ENCODE data around the gene ARTN. TPM values are rescaled to one million over a fixed set of nuclear protein-coding genes. Genes with fewer than 3 reads are reported as not detected.

The ARTN gene
- total RNA-seq, 1 donor from 2014 or later = 8.7 TPM

DNA sequence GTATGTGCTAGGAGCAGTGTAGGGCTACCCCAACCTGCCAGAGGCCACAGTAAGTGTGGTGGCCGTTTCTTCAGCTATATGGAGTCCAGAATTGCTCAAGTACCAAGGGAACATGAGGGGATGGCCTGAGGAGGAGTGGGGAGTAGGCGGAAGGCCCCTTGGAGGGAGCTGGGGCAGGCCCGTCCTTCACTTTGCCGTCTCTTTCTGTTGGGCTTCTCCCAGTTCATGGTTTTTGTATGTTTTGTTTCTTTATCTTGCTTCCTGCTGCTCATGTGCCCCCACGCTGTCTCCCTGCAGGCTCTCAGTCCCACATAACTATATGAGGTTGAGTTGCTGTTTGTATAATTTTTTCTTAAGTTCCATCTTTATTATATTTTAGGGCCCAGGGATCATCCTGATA is 30.3 kb downstream of the ARTN start:
- DNase-seq (ENCODE audit: low read depth) (no peak), FAIRE-seq (no peak)
- TF ChIP-seq, protein P1, sequence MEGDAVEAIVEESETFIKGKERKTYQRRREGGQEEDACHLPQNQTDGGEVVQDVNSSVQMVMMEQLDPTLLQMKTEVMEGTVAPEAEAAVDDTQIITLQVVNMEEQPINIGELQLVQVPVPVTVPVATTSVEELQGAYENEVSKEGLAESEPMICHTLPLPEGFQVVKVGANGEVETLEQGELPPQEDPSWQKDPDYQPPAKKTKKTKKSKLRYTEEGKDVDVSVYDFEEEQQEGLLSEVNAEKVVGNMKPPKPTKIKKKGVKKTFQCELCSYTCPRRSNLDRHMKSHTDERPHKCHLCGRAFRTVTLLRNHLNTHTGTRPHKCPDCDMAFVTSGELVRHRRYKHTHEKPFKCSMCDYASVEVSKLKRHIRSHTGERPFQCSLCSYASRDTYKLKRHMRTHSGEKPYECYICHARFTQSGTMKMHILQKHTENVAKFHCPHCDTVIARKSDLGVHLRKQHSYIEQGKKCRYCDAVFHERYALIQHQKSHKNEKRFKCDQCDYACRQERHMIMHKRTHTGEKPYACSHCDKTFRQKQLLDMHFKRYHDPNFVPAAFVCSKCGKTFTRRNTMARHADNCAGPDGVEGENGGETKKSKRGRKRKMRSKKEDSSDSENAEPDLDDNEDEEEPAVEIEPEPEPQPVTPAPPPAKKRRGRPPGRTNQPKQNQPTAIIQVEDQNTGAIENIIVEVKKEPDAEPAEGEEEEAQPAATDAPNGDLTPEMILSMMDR (IDR thresholded peaks at IDR 0.05; ENCODE audit: insufficient read depth, low read length, severe bottlenecking) = no peak
- Histone ChIP-seq H3K36me3 (ENCODE audit: control insufficient read depth, insufficient read depth, low read length) (peaks cover 22% of the 10 kb centered on the region), H3K27me3 (ENCODE audit: control insufficient read depth, insufficient read depth, low read length) (no peaks in the 10 kb centered on the region), H3K4me3 (ENCODE audit: low read depth, low read length) (no peak overlapping the region)

DNA sequence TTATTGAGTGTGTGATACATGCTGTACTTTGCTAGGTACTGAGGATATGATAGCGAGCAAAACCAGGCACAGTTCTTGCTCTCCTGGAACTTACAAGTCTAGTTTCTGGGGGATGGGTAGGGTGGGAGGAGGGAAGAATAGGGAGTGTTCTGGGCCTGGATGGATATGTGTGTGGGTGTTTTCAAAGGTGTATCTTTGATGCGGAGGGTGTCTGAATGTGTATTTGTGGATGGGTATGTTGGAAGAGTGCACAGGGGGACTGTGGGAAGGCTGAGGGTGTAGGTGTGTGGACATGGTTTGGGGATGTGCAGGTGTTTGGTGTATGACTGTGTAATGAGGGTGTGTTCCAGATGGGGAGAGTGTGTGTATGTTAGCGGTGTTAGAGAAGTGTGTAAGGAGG is 31.7 kb downstream of the ARTN start:
- Histone ChIP-seq H3K36me3 (ENCODE audit: control insufficient read depth, insufficient read depth, low read length) (peaks cover 20% of the 10 kb centered on the region), H3K4me3 (ENCODE audit: low read depth, low read length) (no peak overlapping the region), H3K27me3 (ENCODE audit: control insufficient read depth, insufficient read depth, low read length) (no peaks in the 10 kb centered on the region)
- TF ChIP-seq, protein P1 (IDR thresholded peaks at IDR 0.05; ENCODE audit: insufficient read depth, low read length, severe bottlenecking) = no peak
- FAIRE-seq = peak; percentile 84
- DNase-seq (ENCODE audit: low read depth) = no peak

DNA sequence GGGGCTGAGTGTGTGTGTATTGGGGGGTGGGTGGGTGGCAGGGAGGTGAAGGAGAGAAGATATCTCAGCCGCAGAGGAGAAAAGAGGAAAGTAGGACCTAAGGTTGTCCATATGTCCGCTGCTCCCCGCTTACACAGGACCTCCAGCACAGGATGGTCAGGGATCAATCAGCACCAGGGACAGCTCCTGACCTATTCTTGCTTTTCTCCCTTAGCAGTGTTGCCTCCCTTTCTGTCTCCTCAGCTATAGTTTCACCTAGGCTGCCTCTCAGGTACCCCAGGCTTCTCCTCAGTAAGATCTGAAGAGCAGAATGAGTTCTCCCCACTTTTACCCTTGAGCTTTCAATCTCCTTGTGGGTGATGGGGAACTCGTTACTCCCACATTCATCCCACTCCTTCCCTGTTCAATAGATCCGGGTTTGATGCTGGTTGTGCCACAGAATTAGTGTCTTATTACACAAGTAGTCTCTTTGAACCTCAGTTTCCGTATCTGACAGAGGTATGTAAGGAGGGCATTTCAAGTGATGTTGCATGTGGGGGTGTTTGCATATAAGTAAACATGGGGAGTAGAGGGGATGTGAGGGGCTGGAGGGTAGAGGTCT is 34.8 kb downstream of the ARTN start:
- FAIRE-seq = peak; percentile 91

DNA sequence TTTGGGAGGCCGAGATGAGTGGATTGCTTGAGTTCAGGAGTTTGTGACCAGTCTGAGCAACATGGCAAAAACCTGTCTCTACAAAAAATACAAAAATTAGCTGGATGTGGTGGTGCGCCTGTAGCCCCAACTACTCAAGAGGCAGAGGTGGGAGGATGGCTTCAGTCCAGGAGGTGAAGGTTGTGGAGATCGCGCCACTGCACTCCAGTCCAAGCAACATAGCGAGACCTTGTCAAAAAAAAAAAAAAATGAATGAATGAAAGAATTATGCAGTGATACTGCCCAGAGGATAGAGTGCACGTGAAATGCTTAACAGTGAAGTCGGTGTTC is 35.8 kb downstream of the ARTN start:
- TF ChIP-seq, protein P1 (IDR thresholded peaks at IDR 0.05; ENCODE audit: insufficient read depth, low read length, severe bottlenecking) = no peak
- no peak for DNase-seq (ENCODE audit: low read depth)
- peaks cover 20% of the 10 kb centered on the region for H3K36me3 ChIP-seq (ENCODE audit: control insufficient read depth, insufficient read depth, low read length)
- FAIRE-seq = no peak
- H3K4me3 ChIP-seq (ENCODE audit: low read depth, low read length) = no peak overlapping the region
- no peaks in the 10 kb centered on the region for H3K27me3 ChIP-seq (ENCODE audit: control insufficient read depth, insufficient read depth, low read length)

More for the DNA sequence above, 34.8 kb downstream of the ARTN start:
- TF ChIP-seq, protein P1 (IDR thresholded peaks at IDR 0.05; ENCODE audit: insufficient read depth, low read length, severe bottlenecking) = no peak
- DNase-seq (ENCODE audit: low read depth) = no peak
- H3K27me3 ChIP-seq (ENCODE audit: control insufficient read depth, insufficient read depth, low read length) = no peaks in the 10 kb centered on the region
- peaks cover 21% of the 10 kb centered on the region for H3K36me3 ChIP-seq (ENCODE audit: control insufficient read depth, insufficient read depth, low read length)
- H3K4me3 ChIP-seq (ENCODE audit: low read depth, low read length) = no peak overlapping the region

DNA sequence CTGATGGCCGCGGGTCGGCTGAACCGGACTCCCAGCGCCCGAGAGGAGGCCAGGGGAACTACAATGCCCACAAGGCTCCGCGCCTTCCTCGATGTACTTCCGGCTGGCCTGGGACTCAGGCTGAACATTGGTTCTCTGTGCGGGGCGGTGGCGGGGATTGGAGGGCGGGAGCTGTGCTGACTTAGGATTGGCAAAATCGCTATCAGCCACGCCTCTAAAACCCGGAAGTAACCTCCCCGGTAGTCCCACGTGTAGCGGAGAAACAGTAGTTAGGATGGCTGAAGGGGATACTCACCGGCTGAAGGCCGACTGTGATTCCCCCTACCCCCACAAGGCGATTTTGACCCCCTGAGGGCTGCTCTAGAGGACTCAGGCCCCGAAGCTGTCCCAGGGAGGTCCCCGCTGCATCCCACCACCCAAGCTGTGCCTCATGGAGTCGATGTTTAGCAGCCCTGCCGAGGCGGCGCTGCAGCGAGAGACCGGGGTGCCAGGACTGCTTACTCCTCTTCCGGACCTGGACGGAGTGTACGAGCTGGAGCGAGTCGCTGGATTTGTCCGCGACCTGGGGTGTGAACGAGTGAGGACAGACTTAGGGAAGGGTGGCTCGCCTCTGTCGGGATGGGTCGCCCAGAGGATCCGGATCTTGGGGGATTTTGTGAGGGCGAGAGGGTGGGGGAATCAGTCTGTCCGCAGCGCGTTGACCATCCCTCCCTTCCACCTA is 36.3 kb downstream of the ARTN start, which contains the start of gene DPH2:
DPH2 (plus strand) TSS at position 265 of the 721 bp plus-strand sequence; CDS start at position 431, 166 bp downstream.
- TF ChIP-seq, protein P1 (IDR thresholded peaks at IDR 0.05; ENCODE audit: insufficient read depth, low read length, severe bottlenecking) = no peak
- peak; percentile 95 for DNase-seq (ENCODE audit: low read depth)
- Histone ChIP-seq H3K27me3 (ENCODE audit: control insufficient read depth, insufficient read depth, low read length) (no peaks in the 10 kb centered on the region), H3K36me3 (ENCODE audit: control insufficient read depth, insufficient read depth, low read length) (peaks cover 20% of the 10 kb centered on the region), H3K4me3 (ENCODE audit: low read depth, low read length) (peak within 1 kb of the TSS; percentile 74)
- no peak for FAIRE-seq

All from bronchial epithelial cell (primary cell).